GM19023 (cell line): ENCODE data around the gene CDH16.
A peak's percentile ranks its signal among the peaks of the same experiment; 100 is the strongest.
"Not testable (repeated sequence)": the region's sequence is repeated elsewhere in the genome, so short reads cannot be mapped to it uniquely, and the experiment has no call there.

Experiments
- ATAC-seq: cut with Tn5 transposase; IDR thresholded peaks from one replicate; pipeline ENCODE4 v1.9.1; 2021; ENCODE audit warnings: mild to moderate bottlenecking, moderate library complexity; ENCODE audit not compliant: unreplicated experiment

Gene CDH16

GRCh38 chr16:66918803-66919568, at the start of gene CDH16:
CDH16 (minus strand) TSS chr16:66918885; CDS start chr16:66918065, 820 bp downstream.
- no peak for ATAC-seq

GRCh38 chr16:66964049-66964448, 45.4 kb upstream of the CDH16 start:
- no peak for ATAC-seq

GRCh38 chr16:66961914-66962313, 43.2 kb upstream of the CDH16 start:
- ATAC-seq, result no peak

GRCh38 chr16:66961065-66961744, 42.5 kb upstream of the CDH16 start, which contains the start of gene CES3:
CES3 (plus strand) TSS chr16:66961266; CDS start chr16:66961308, 42 bp downstream.
- peak; percentile 81 for ATAC-seq

GRCh38 chr16:66960270-66960669, 41.6 kb upstream of the CDH16 start:
- no peak for ATAC-seq

- ATAC-seq, result no peak
Observed at GRCh38 chr16:66959704-66960161, 41.0 kb upstream of the CDH16 start.

- no peak for ATAC-seq
Observed at GRCh38 chr16:66958857-66959703, 40.4 kb upstream of the CDH16 start.

GRCh38 chr16:66956154-66956457, 37.4 kb upstream of the CDH16 start:
- not testable (repeated sequence) for ATAC-seq

GRCh38 chr16:66955363-66956153, 36.9 kb upstream of the CDH16 start:
- not testable (repeated sequence) for ATAC-seq

GRCh38 chr16:66954097-66954659, 35.5 kb upstream of the CDH16 start:
- ATAC-seq, result peak; percentile 55

- no peak for ATAC-seq
Observed at GRCh38 chr16:66953462-66954096, 34.9 kb upstream of the CDH16 start.

GRCh38 chr16:66952430-66953110, 33.9 kb upstream of the CDH16 start:
- ATAC-seq, result no peak

GRCh38 chr16:66950971-66951790, 32.5 kb upstream of the CDH16 start:
- ATAC-seq, result no peak

GRCh38 chr16:66950437-66950836, 31.8 kb upstream of the CDH16 start:
- ATAC-seq, result no peak

GRCh38 chr16:66949472-66949871, 30.8 kb upstream of the CDH16 start:
- ATAC-seq, result no peak

GRCh38 chr16:66948837-66949225, 30.1 kb upstream of the CDH16 start:
- ATAC-seq, result no peak

GRCh38 chr16:66948134-66948836, 29.6 kb upstream of the CDH16 start:
- peak; percentile 14 for ATAC-seq
